Skeletal muscle tissue (tissue), 4 donors: Measurements from ENCODE around the gene ESYT1. TPM values are rescaled to one million over a fixed set of nuclear protein-coding genes. Genes with fewer than 3 reads are reported as not detected.

Experiments used
- H3K27ac ChIP-seq: one replicate; pipeline ENCODE4 v1.7.0; 2013; ENCODE audit warnings: mild to moderate bottlenecking, low read depth, low read length, inconsistent platforms
- H3K27me3 ChIP-seq, 3 donors: one replicate each; pipeline ENCODE4 v1.7.0; 2013; ENCODE audit warnings: low read length in 3 of 3; ENCODE audit not compliant: control insufficient read depth in 3 of 3, insufficient read depth in 3 of 3
- H3K36me3 ChIP-seq, 3 donors: one replicate each; pipeline ENCODE4 v1.7.0; 2013; ENCODE audit warnings: low read length in 3 of 3; ENCODE audit not compliant: control insufficient read depth in 3 of 3, insufficient read depth in 3 of 3
- H3K4me1 ChIP-seq, 3 donors: one replicate each; pipeline ENCODE4 v1.7.0; 2013; ENCODE audit warnings: low read length in 3 of 3, mild to moderate bottlenecking in 3 of 3; ENCODE audit not compliant: control insufficient read depth in 3 of 3, insufficient read depth in 3 of 3
- H3K4me3 ChIP-seq, 3 donors: one replicate each; pipeline ENCODE4 v1.7.0; 2013; ENCODE audit warnings: low read length in 3 of 3
- H3K9ac ChIP-seq, 3 donors: one replicate each; pipeline ENCODE4 v1.7.0; 2013; ENCODE audit warnings: low read length in 3 of 3, mild to moderate bottlenecking in 3 of 3, moderate library complexity in 2 of 3, low read depth in 1 of 3
- H3K9me3 ChIP-seq, 3 donors: one replicate each; pipeline ENCODE4 v1.7.0; 2013; ENCODE audit warnings: low read length in 3 of 3; ENCODE audit not compliant: control insufficient read depth in 3 of 3
- total RNA-seq: library from RNA; depleted of rRNA; stranded (reverse); fragments of >200 nt; gene quantifications from one replicate; pipeline ENCODE4 v1.2.3, GENCODE V29; 2014
- donor health status: Osteomylitis.

ESYT1 gene
- total RNA-seq, 1 donor from 2014 or later: 149 TPM

GRCh38 chr12:56160193-56160763 is 32.2 kb downstream of the ESYT1 start:
- no peaks in the 10 kb centered on the region for H3K9me3 ChIP-seq

GRCh38 chr12:56160894-56161689 is 33.0 kb downstream of the ESYT1 start:
- peak overlapping the region; percentile 99 to 100 (median 99) for H3K4me3 ChIP-seq
- H3K9ac ChIP-seq: peak overlapping the region; percentile 100
- peaks cover 46 to 57% (median 55%) of the 10 kb centered on the region in 3 donors for H3K36me3 ChIP-seq
- no peaks in the 10 kb centered on the region for H3K27me3 ChIP-seq
- peaks cover 37 to 52% (median 48%) of the 10 kb centered on the region in 3 donors for H3K4me1 ChIP-seq
- H3K27ac ChIP-seq: peak overlapping the region; percentile 98
- no peaks in the 10 kb centered on the region for H3K9me3 ChIP-seq

More at GRCh38 chr12:56160193-56160763, 32.2 kb downstream of the ESYT1 start:
- Histone ChIP-seq H3K36me3 (peaks cover 52 to 57% (median 56%) of the 10 kb centered on the region in 3 donors), H3K27ac (peak overlapping the region; percentile 98), H3K9ac (peak overlapping the region; percentile 100), H3K27me3 (no peaks in the 10 kb centered on the region), H3K4me3 (peak overlapping the region; percentile 99 to 100 (median 99)), H3K4me1 (peaks cover 32 to 51% (median 46%) of the 10 kb centered on the region in 3 donors)

- Histone ChIP-seq H3K36me3 (peaks cover 46 to 57% (median 55%) of the 10 kb centered on the region in 3 donors), H3K27me3 (no peaks in the 10 kb centered on the region), H3K9ac (peak overlapping the region in 2 of 3 donors; percentile 0 to 100), H3K9me3 (no peaks in the 10 kb centered on the region), H3K4me3 (no peak overlapping the region), H3K4me1 (peaks cover 37 to 51% (median 48%) of the 10 kb centered on the region in 3 donors), H3K27ac (peak overlapping the region; percentile 98)
Observed at GRCh38 chr12:56161690-56162351, 33.8 kb downstream of the ESYT1 start.

- Histone ChIP-seq H3K27ac (no peak overlapping the region), H3K36me3 (peaks cover 51 to 62% (median 61%) of the 10 kb centered on the region in 3 donors), H3K4me3 (no peak overlapping the region), H3K9ac (peak overlapping the region in 1 of 3 donors; percentile 8), H3K27me3 (no peaks in the 10 kb centered on the region), H3K9me3 (no peaks in the 10 kb centered on the region), H3K4me1 (peaks cover 32 to 43% (median 42%) of the 10 kb centered on the region in 3 donors)
Observed at GRCh38 chr12:56162468-56163290, 34.6 kb downstream of the ESYT1 start.

GRCh38 chr12:56163533-56164344 is 35.7 kb downstream of the ESYT1 start:
- no peak overlapping the region for H3K27ac ChIP-seq
- H3K36me3 ChIP-seq: peaks cover 53 to 72% (median 69%) of the 10 kb centered on the region in 3 donors
- no peaks in the 10 kb centered on the region for H3K27me3 ChIP-seq
- no peak overlapping the region for H3K4me3 ChIP-seq
- H3K9me3 ChIP-seq: no peaks in the 10 kb centered on the region
- H3K4me1 ChIP-seq: peaks cover 32 to 42% (median 42%) of the 10 kb centered on the region in 3 donors
- no peak overlapping the region for H3K9ac ChIP-seq

GRCh38 chr12:56164345-56164729 is 36.3 kb downstream of the ESYT1 start:
- Histone ChIP-seq H3K36me3 (peaks cover 57 to 77% (median 74%) of the 10 kb centered on the region in 3 donors), H3K4me3 (no peak overlapping the region), H3K27me3 (no peaks in the 10 kb centered on the region), H3K9me3 (no peaks in the 10 kb centered on the region), H3K4me1 (peaks cover 32 to 38% (median 36%) of the 10 kb centered on the region in 3 donors), H3K27ac (no peak overlapping the region), H3K9ac (no peak overlapping the region)

GRCh38 chr12:56165369-56165768 is 37.3 kb downstream of the ESYT1 start:
- Histone ChIP-seq H3K4me3 (peak overlapping the region in 1 of 3 donors; percentile 6), H3K27me3 (no peaks in the 10 kb centered on the region), H3K9me3 (no peaks in the 10 kb centered on the region), H3K9ac (peak overlapping the region in 1 of 3 donors; percentile 54), H3K4me1 (peaks cover 23 to 27% (median 26%) of the 10 kb centered on the region in 3 donors), H3K36me3 (peaks cover 58 to 77% (median 74%) of the 10 kb centered on the region in 3 donors), H3K27ac (no peak overlapping the region)

GRCh38 chr12:56169229-56169759 is 41.2 kb downstream of the ESYT1 start:
- no peak overlapping the region for H3K4me3 ChIP-seq
- H3K9ac ChIP-seq: no peak overlapping the region
- no peak overlapping the region for H3K27ac ChIP-seq
- peaks cover 59 to 81% (median 73%) of the 10 kb centered on the region in 3 donors for H3K36me3 ChIP-seq
- no peaks in the 10 kb centered on the region for H3K9me3 ChIP-seq
- H3K4me1 ChIP-seq: peaks cover 6 to 11% (median 8%) of the 10 kb centered on the region in 3 donors
- no peaks in the 10 kb centered on the region for H3K27me3 ChIP-seq
